ENCODE results near the gene SERPINB5.

Gene SERPINB5

GRCh38 chr18:63552581-63552980, 75.8 kb downstream of the SERPINB5 start:
- TF ChIP-seq MAX (IDR thresholded peaks at IDR 0.05; ENCODE audit: low read depth, low read length): no peak
- TF ChIP-seq POLR2A (IDR thresholded peaks at IDR 0.05; ENCODE audit: extremely low read depth, insufficient read length): no peak
- no peak for TF ChIP-seq MYC (IDR thresholded peaks at IDR 0.05; ENCODE audit: low read depth, low read length)
- no peak for TF ChIP-seq CTCF (IDR thresholded peaks at IDR 0.05; ENCODE audit: low read depth, low read length)
- DNase-seq (ENCODE audit: low read depth): no peak
- no peak overlapping the region for H3K4me3 ChIP-seq (ENCODE audit: low read depth, low read length)

GRCh38 chr18:63553081-63553480, 76.3 kb downstream of the SERPINB5 start:
- no peak overlapping the region for H3K4me3 ChIP-seq (ENCODE audit: low read depth, low read length)
- DNase-seq (ENCODE audit: low read depth): peak; percentile 87
- TF ChIP-seq CTCF (IDR thresholded peaks at IDR 0.05; ENCODE audit: low read depth, low read length) (no peak), POLR2A (IDR thresholded peaks at IDR 0.05; ENCODE audit: extremely low read depth, insufficient read length) (no peak), MAX (IDR thresholded peaks at IDR 0.05; ENCODE audit: low read depth, low read length) (no peak; the same call in 1 of the 2 replicates), MYC (IDR thresholded peaks at IDR 0.05; ENCODE audit: low read depth, low read length) (no peak)
